Sigmoid colon (tissue), 4 donors: Measurements from ENCODE around the gene HRK.

ENCODE experiments used
- CTCF ChIP-seq, 4 experiments: fragments of 450-650 bp in 3 of 4; fragments of 200-600 bp in 1 of 4; IDR thresholded peaks; one replicate each; pipeline ENCODE4 v1.5.1; 2016 to 2019; ENCODE audit warnings: antibody characterized with exemption in 4 of 4, mild to moderate bottlenecking in 3 of 4, moderate library complexity in 2 of 4
- POLR2AphosphoS5 ChIP-seq, 4 donors: sonication (generic); formaldehyde crosslinking; IDR thresholded peaks; one replicate each; pipeline ENCODE4 v1.6.1; 2017; ENCODE audit warnings: antibody characterized with exemption in 4 of 4

GRCh38 chr12:116924558-116925453 lies 43.6 kb upstream of the HRK start:
- TF ChIP-seq CTCF (IDR thresholded peaks at IDR 0.05) (no peak), POLR2AphosphoS5 (IDR thresholded peaks at IDR 0.05) (no peak)
